Sciatic nerve (tissue), 2 donors: Measurements from ENCODE around the gene ZNF98. TPM values are rescaled to one million over a fixed set of nuclear protein-coding genes. Genes with fewer than 3 reads are reported as not detected.

Source experiments
- ATAC-seq: fragments of 200-7000 bp; cut with Tn5 transposase; one replicate; pipeline ENCODE4 v1.9.1; 2020; ENCODE audit warnings: mild to moderate bottlenecking, moderate library complexity
- DNase-seq: peaks from one replicate; pipeline ENCODE4 v3.0.0-alpha.2; 2020; ENCODE audit warnings: low spot score
- intact Hi-C: fragments of 100-400 bp; cut with DNase I; formaldehyde crosslinking; loops from one replicate; pipeline ENCODE4 v1.14.2; 2022
- total RNA-seq: library from RNA; stranded (reverse); fragmentation: NEBNext Ultra II Directional; extraction: Animal tissue kit (Norgen Biotek cat#: 25700); gene quantifications from one replicate; pipeline ENCODE4 v1.2.1, GENCODE V29; 2021
- donor health status: DM: no; HTN: no; CAD: no.
- donor health status: DM: no; HTN: no; CAD: no.

Gene ZNF98
- 0.71 TPM for total RNA-seq

DNA sequence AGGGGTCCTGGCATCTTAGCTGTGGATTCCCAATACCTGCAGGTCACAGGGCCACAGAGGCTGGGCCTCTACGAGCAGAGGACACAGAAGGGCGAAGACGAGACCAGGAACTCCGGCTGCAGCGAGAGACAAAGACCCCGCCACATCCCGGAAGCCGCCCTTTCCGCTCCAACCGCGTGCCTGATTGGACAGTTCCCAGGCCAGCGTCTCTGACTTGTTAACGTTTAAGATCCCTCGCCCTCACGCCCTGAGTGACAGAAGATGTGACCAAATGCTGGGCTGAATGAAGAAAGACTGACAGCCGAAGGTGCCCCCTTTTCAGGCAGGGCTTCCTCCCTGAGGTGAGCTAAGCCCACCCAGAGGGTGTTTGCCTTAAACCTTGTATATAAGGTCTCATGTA, at the start of gene ZNF98:
ZNF98 (minus strand) TSS at position 136 of the 400 bp plus-strand sequence; CDS start at position 14, 122 bp downstream.
- DNase-seq: no peak
- ATAC-seq: peak; percentile 73
- intact Hi-C loops: no loop called here

DNA sequence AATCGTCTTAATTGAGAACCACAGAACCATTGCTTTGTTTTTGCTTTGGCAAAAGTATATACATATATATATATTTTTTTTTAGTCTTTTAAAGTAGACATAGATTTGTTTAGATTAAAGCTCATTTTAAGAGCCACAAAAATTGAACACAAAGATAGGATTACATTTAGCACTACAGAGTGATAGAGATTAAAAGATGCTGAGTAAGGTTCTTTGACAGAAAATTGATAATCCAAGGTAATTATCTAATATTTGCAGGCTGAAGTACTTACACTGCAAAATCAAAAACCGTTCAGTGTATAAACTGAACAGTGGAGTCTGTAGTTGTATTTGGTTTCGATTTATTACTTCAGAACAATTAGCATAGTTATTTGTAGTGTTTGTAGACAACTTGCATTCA, 24.5 kb upstream of the ZNF98 start:
- DNase-seq: no peak
- no peak for ATAC-seq
- intact Hi-C loops: no loop called here

DNA sequence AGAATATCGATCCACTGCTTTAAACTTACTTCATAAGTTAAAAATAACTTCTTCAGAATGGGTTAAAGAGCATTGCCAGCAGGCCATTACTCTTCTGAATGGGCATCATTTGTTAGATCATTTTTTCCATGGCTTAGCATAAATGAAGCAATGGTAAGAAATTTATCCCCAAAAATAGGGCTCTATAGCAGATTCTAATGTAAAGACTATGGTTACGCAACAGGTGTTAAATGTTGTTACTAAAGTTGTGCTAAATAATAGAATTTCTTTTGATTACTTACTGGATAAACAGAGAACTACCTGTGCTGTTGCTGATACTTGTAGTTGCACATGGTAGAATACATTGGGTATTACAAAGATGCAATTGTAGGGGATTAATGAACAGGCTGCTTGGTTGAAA, 15.9 kb upstream of the ZNF98 start:
- intact Hi-C loops: loop anchor here (10.0 kb wide), 1 partner anchor 473 kb away; no protein-coding TSS in a partner anchor
- DNase-seq (no peak), ATAC-seq (no peak)

DNA sequence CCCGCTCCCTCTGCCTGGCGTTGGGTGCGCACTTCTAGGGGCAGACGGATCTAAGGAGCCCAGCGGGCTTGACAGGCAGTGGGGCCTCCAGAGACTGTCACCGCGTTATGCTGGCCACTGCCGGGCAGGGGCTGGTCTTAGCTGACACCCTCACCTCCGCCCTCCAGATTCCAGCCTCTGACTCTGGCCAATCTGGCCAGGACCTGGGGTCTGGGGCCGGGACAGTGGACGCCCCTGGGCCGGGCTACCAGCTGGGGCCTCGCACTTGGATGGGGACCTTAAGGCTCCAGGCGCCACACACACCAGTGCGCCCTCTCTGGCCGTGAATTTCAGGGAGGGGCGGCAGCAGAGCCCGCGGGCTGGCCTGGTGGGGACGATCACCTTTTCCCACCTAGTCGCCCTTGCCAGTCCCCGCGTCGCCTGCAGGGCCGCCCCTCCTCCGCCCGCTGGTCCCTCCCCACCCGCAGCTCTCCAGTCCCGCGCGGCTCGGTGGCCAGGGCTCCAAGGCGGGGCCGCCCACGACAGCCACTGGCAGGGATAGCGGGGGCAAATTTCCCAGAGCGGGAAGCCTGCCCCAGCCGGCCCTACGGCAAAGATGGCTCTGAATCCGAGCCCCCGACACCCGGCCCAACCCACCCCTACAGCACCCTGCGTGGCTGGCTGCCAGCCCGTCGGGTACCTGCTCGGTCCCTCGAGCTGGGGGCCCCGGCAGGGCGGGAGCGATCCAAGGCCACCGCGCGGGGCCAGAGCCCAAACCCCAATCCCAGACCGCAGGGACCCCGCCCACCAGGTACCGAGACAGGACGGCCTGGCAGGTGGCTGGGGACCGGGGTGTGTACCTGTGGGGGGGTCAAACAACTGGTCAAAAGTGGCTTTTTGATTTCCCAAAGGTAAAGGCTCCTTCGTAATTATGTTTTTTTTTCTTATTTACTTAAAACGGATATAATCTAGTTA, 6.1 kb upstream of the ZNF98 start:
- ATAC-seq: no peak
- no peak for DNase-seq
- intact Hi-C loops: no loop called here

DNA sequence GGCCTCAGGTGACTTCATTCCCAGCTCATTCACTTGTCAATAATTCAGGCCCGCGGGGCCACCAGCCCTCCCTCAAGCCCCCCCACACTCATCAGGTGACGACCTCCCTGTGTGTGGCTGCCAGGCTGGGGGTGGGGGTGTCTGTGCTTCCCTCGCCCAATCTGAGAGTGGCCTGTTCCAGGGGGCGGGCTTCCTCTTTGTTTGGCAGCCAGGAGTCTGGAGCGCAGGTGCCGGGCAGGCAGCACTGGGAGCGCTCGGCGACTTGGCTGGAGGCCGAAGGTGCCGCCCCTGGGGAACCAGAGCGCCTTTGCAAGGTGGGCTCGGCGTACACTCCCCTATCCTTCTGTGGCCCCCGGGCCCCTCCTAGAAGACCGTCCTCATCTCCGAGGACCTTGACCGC, 5.4 kb upstream of the ZNF98 start:
- intact Hi-C loops: no loop called here
- ATAC-seq (no peak), DNase-seq (no peak)

DNA sequence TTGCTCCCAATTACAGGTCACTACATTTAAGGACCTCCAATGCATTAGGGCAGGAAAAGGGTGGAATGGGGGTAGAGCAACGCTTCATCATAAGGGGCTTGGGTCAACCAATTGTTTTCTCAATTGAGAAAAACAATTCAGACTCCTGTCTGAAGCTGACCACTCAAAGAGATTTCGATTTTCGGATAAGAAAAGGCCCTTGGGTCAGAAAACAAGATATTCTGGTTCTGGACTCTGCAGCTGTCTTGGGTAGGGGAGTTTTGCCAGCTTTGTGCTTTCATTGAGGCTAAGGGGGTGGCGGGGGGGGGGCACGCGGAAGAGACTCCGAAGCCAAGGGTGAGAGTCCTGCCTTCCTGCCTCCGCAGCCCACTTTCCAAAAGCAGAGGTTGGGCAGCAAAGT, 4.8 kb upstream of the ZNF98 start:
- no peak for ATAC-seq
- intact Hi-C loops: no loop called here

DNA sequence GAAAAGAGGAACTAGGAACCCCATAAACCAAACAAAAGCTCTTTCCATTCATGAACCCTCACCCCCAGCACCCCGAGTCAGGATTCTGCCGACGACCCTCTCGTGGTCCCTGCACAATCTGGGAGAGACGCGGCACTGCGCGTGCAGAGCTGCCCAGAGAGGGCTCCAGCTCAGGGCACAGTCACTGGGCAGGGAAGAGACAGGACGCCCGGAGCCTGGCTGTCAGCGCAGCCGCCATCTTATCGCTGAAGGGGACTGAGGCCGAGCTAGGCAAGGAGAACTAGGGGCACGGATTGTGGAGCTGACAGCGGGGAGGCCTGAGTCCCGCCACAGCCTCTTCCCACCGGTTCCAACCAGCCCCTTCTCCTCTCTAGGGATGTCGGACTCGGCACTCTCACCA, 349 bp downstream of the ZNF98 start:
- intact Hi-C loops: no loop called here
- DNase-seq (no peak), ATAC-seq (peak; percentile 30)

More for the DNA sequence above, 4.8 kb upstream of the ZNF98 start:
- DNase-seq: no peak

DNA sequence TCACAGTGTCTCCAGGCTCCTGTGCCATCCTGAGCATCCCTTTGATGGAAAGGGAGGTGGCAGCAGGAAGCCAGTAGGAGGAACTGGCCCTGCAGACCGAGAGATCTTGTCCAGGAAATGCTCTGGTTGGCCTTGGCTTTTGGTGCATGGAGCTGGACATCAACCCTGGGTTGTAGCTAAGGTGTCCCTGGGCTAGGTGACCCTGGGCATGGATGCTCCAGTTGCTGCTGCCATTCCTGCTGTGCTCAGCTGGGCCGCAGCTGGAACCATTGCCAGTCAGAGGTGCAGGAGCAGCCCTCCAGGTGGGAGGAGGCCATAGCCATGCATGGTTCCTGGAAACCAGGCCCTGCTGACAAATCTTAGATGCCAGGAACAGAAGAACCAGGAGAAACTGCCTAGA, 67.5 kb downstream of the ZNF98 start:
- intact Hi-C loops: no loop called here

More for the DNA sequence above, 67.5 kb downstream of the ZNF98 start:
- DNase-seq (no peak), ATAC-seq (no peak)

Other genes with a start within 250 kb of the ZNF98 start
- 6.2 TPM for gene ZNF676, start 225.4 kb downstream of the ZNF98 start, total RNA-seq
- gene ZNF729, start 135.9 kb downstream of the ZNF98 start, total RNA-seq: not detected
- 0.62 TPM for gene ZNF492, start 212.0 kb upstream of the ZNF98 start, total RNA-seq